NCI-H1105 (cell line): ENCODE data around the gene NRXN2.

Experiments
- DNase-seq: peaks from one replicate; lab custom pipeline; 2025; lab: John Stamatoyannopoulos, UW

Gene NRXN2

GRCh38 chr11:64649291-64649697 lies 73.7 kb downstream of the NRXN2 start:
- peak; percentile 21 for DNase-seq

GRCh38 chr11:64648551-64648950 lies 74.4 kb downstream of the NRXN2 start:
- no peak for DNase-seq

- no peak for DNase-seq
Observed at GRCh38 chr11:64647019-64647779, 75.8 kb downstream of the NRXN2 start.

DNA sequence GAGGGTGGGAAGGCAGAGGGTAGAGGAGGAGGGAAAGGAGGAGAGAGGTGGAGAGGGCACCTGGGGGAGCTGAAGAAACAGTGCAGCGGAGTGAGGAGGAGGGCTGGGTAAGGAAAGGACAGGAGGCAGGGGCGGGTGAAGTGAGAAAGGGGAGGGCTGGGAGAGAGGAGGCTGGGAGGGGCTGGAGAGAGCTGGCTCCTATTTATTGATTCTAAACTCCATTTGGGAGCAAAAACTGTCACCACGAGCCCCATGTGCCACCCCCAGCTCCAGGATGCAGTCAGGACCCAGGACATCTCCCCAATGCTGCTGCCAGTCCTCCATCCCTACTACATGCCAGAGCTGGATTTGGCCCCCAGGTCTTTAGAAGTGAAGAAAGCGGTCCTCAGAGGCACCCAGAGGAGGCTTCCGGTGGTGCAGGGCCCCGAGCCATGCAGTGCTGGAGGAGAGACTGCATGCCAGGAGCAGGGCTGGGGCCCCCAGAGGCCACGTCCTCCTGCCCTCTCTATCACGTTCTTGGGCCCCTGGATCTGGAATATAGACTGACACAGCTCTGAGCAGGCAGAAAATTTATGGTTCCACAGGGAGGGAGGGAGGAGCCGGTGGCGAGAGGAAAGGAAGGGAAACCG lies 78.2 kb downstream of the NRXN2 start:
- DNase-seq, result no peak

DNA sequence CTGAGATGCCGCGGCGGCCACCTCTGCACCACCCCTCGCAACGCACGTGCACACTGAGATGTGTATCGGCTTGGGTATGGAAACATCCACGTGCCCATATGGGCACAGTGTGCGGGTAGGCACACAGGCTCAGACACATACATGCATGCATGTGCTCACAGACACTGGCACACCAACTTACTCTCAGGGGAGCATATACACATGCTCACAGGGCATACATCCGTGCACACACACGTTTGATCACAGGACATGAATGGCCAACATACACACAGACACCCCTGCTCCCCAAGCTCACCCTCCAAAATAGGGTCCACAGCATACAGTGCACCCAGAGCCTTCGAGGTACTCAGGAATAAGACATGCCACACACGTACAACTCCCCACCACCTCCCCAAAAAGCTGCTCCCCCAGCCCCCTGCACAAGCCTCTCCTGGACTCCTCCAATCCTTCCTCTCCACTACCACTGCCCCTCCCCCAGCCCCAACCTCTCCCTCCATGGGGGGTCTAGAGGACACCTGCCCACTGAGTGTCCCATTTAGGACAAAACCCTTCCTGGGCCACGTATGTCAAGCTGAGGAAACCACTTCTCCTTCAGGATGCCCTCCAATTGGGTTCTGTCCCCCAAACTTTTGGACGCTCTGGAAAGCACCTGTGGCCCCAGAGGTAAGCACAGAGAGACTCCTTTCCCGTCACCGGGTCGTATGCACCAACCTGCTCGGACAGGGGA lies 78.9 kb downstream of the NRXN2 start:
- no peak for DNase-seq

- peak; percentile 70 for DNase-seq
Observed at GRCh38 chr11:64643256-64643881, 79.6 kb downstream of the NRXN2 start.

DNA sequence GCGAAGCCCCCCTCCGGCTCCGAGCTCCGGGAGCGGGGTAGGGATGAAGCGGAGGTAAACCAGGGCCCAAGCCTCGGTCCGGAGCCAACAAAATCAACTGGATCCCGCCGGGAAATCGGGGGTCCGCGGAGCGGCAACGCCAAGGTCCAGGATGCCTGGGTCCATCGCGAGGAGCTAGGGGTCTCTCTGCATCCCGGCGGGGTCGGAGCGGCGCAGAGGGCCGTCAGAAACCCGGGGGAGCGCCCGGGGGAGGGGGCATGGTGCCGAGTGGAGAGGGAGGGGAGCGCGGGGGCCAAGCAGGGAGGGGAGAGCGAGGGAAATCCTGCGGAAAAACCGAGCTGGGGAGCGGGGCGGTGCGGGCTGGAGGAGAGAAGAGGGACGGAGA lies 80.1 kb downstream of the NRXN2 start:
- DNase-seq, result no peak

- no peak for DNase-seq
Observed at GRCh38 chr11:64642418-64642735, 80.6 kb downstream of the NRXN2 start.

- no peak for DNase-seq
Observed at GRCh38 chr11:64641596-64642417, 81.2 kb downstream of the NRXN2 start.

DNA sequence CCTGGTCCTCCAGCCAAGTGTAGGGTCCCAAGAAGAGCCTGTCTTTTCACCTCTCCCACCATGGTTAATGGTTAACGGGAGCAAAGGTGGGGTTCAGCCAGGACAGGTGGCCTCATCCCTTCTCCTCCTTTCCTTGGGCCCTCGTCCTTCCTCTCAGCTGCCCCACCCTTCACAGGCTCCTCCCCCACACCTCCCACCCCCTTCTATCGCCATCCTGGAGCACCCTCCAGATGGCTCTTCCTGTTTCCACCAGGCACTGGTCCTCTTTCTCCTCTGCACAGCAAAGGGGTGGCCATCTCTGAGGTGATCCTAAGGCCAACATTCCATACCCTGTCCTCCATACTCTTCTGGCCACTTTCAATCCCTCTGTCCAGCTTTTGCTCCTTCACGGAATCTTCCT lies 83.1 kb downstream of the NRXN2 start:
- no peak for DNase-seq

DNA sequence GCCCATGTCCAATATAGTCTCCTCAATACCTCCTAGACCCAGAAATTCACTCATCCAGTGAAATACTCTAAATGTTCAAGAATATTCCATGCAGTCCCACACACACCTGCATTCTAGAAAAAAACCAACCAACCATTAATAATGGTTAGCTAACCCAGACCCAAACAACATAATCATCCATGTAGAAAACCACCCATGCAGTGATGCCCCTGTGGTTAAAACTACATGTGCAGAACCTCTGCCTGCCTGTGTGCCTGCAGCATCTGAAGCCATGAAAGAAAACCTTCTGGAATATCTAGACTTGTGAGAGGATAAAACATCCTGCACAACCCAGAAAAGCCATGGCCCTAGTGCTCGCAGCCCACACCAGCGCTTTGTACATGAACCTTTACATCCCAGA lies 84.2 kb downstream of the NRXN2 start:
- DNase-seq, result no peak

- no peak for DNase-seq
Observed at GRCh38 chr11:64638018-64638665, 84.9 kb downstream of the NRXN2 start.

DNA sequence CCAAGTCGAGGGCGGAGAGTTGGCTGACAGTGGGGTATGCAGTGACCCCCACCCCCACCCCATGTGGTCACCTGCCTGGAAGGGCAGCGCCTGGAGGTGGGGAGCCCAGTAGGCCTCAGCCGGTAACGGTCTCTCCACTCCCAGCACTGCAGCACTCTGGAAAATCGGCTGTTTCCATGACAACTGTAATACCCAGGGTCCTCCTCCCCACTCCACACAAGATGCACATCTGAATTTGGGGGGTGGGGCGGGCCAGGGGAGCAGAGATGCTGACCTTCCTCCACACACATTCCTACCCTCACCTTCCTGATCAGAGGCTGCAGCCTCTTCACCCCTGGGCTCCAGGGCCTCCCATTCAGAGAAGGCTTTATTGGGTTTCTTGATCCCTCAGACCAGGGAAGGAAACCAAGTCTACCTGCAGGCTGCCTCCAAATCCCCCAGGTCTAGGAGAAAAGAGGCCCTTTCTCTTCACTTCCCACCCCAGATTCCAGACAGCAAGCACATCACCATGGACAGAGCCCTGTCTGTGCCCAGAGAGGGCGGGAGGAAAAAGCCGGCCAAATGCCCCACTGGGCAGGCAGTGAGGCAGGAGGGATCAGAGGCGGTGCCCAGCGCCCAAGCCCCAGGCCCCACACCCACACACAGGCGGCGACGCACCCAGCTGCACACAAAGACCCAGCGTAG lies 85.5 kb downstream of the NRXN2 start:
- no peak for DNase-seq

DNA sequence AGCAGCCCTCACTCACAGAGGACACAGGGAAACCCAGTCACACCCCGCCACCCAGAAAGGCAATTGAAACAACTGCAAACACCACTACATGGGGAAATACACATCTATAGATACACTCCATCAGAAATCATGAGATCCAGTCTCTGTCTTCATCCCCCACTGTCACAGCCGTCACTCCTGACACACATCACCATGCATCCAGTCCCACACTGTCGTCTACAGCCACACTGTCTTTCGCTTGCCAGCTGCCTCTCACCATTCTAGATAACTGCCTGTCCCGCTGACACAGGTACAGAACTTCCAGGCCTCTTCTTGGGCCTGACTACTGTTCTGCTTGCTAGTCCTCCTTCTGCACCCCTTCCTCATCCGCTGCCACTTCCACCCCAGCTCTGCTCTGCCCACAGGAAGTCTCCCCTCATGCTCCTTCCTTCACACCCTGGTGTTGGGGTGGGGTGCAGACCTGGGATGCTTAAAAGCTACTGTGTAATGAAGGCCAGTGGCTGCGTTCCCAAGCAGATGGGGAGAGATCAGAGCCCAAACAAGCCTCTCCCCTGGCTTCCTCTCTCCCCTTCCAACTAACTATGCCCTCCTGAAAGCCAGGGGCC lies 89.3 kb downstream of the NRXN2 start:
- DNase-seq, result no peak

DNA sequence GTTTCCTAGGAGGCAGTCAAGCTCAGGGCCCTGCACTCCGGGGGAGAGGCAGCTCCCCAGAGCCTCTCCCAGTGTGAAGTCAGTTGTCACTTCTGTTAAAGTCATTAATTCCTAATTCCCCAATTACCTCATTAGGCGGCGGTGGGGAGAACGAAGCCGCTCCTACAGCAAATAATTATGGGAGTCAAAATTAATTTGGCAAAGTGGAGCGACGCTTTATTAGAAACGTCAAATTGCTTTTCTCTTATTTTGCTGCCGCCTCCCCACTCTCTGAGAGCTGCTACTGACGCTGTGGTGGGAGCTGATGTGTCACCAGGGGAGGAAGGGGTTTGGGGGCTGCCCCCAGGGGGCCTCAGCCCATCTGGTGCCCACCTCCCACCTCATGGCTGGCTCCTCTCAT lies 90.3 kb downstream of the NRXN2 start:
- DNase-seq, result no peak

GRCh38 chr11:64632237-64632636 lies 90.8 kb downstream of the NRXN2 start:
- DNase-seq, result no peak

DNA sequence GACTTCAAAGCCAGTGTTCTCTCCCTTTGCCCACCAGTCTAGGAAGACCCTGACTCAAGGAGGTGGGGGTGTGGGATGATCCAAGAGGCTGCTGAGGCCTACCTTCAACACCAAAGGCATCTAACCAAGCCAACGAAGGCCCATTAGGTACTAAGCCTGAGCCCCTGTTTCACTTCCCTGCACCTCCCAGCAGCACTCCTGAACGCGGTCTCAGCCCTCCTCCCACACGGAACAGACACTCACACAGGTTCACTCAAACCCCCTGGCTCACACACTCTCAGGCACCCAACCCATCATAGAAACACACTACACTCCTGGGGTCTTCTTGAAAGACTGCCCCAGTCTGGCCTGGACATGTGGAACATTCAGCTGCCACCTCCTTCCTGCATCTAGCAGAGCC lies 91.3 kb downstream of the NRXN2 start:
- DNase-seq, result no peak

DNA sequence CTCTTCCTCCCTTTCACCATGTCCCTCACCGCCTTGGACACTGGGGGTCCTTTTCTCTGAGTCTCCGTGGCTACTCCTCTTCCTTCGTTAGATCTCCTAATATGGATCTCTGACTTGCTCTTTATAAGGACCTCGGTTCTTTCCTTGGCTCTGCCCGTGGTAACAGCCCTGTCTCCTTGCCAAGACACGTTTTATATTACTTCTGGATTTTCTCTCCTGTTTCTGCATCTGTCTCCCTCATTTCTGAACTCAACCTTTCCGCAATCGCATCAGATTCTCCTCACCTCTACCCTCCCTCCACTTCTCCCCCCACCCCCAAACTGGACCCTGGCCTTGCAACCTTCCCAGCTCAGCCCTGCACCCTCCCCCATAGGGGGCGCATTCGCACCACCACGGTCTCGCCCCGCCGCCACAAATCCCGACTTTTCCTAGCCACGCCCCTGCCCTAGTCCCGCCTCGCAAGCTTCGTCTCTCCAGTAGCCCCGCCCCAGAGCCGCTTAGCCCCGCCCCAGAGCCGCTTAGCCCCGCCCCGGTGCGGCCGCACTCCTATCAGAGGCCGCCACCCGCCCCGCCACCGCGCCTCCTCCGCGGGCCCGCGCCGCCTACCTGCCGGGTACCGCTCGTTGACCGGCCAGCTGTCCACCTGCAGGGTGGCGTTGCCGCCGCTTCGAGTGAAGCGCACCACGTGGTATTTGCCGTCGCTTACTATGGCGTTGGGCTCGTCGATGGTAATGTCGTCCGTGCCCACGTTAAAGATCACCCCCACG lies 93.0 kb downstream of the NRXN2 start:
- DNase-seq, result no peak

- no peak for DNase-seq
Observed at GRCh38 chr11:64629103-64629502, 93.9 kb downstream of the NRXN2 start.

DNA sequence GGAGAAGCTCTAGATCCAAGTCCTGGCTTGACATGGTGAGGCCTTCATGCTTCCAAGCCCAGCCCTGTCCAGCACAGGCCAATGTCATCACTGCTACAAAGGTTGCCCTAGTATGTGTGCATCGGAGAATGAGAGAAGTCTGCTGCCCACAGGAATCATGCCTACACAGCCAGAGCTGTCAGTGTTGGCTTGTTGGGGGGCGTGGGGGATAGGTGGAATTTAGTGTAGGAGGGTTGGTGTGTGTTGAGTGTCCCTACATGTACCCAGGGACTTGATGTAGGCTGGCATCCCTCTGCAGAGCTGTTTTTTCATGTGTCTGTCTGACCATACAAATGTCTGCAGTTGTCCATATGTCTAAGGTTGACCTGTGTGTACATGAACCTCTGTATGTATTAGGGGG lies 94.4 kb downstream of the NRXN2 start:
- no peak for DNase-seq
